ENCODE measurements around the gene TULP4.

The TULP4 gene

DNA sequence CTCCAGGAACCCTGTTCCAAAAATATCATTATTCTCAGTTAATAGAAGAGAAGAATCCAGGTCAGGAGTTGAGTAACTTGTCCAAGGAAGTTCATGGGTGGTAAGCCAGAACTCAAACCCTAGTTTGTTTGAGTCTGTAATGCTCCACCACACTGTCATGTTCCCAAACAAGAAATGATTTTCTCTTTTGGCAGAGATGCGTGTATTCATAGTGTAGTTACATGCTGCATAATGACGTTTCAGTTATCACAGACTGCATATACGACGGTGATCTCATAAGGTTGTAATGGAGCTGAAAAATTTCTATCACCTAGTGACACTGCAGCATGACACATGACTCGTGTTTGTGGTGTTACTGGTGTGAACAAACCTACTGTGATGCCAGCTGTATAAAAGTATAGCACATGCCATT lies 102.6 kb downstream of the TULP4 start:
- DNase-seq (ENCODE audit: low read depth in 4 of 4, low spot score in 1 of 4) = no peak

DNA sequence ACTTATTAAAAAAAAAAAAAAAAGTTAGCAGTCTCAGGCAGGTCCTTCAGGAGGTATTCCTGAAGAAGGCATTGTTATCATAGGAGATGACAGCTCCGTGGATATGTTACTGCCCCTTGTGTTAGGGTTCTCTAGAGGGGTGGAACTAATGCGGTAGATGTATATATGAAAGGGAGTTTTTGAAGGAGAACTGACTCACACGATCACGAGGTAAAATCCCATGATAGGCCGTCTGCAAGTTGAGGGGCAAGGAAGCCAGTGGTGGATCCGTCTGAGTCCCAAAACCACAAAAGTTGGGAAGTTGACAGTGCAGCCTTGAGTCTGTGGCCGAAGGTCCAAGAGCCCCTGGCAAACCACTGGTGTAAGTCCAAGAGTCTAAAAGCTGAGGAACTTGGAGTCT lies 103.4 kb downstream of the TULP4 start:
- DNase-seq (ENCODE audit: low read depth in 4 of 4, low spot score in 1 of 4) = no peak

DNA sequence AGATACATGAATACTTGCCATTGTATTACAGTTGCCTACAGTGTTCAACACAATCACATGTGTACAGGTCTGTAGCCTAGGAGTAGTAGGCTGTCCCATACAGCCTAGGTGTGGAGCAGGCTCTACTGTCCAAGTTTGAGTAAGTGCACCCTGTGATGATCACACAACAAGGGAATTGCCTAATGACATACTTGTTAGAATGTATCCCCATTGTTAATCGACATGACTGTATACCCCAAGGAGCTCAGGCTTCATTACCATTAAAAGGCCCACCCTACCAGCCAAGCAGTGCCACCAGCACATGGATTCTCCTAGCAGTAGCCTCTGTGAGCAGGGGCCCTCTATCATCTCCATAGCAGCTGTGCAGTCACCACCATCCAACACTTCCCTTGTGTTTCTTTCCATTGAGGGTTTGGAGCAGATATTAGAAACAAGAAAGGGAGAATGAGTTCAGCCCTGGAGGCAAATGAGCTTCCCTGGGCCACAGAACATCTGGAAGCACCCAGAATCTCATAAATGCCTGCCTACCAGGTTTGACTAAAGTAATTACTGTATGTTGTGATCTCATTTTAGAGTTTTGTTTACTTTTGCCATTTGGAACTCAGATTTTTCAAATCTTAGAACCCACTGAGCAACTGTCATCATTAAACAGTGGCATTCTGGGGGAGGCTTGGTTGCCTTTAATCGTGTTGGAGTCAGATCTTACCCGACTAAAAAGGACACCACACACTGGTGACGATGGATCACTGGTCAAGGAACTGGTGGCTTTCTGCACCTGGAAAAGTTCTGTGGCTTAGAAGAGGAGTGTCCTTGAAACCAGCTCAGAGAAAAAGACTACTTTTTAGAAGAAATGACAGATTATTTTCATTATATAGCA lies 104.9 kb downstream of the TULP4 start:
- DNase-seq (ENCODE audit: low read depth in 4 of 4, low spot score in 1 of 4) = no peak

DNA sequence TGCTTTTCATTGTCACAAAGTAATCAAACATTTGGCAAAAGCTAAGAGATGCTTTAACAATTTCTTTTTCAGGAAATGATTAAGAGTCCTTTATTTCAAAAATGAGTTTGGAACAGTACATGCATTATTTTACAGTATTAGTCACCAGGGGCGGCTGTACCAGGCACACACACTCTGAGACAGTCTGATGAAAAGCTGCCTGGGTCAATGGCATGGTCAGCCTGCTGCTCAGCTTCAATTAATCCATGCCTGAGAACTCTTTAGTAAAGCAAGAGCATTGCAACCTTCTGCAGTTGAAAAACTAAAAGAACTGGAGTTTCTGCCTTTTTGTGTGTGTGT lies 105.5 kb downstream of the TULP4 start:
- no peak for DNase-seq (ENCODE audit: low read depth in 4 of 4, low spot score in 1 of 4)

DNA sequence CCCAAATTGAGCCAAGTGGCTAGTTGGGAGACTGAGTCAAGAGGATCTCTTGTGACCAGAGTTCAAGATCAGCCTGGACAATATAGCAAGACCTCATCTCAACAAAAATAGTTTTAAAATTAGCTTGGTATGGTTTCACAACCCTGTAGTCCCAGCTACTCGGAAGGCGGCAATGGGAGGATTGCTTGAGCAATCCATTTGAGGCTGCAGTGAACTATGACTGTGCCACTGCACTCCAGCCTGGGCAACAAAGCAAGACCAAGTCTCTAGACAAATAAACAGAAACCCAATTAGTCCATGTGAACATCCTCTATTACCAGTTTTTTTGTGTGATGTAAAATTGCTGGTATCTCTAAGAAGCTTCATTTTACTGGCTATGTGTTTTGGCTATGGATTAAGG lies 106.2 kb downstream of the TULP4 start:
- no peak for DNase-seq (ENCODE audit: low read depth in 4 of 4, low spot score in 1 of 4)

DNA sequence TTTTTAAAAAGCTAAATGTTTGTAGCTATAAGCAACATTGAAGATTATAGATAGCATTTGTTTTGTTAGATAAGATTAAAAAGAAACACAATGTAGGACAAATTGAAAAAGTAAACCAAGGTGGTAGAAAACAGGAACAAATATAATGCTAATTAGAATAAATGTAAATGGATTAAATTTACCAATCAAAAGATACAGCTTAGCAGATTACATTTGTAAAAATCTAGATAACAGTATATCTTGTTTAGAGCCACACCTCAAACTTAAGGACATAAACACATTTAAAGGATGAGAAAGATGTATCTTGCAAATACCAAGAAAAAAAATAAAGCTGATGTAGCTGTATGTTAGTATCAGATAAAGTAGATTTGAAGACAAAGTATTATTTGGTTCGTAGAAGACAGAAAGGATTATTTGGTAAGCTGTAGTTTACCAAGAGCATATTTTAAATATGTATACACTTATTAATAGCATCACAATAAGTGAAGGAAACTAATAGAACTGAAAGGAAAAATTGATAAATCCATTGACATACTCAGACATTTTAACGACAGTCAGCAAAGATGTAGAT lies 107.2 kb downstream of the TULP4 start:
- DNase-seq (ENCODE audit: low read depth in 4 of 4, low spot score in 1 of 4) = no peak

DNA sequence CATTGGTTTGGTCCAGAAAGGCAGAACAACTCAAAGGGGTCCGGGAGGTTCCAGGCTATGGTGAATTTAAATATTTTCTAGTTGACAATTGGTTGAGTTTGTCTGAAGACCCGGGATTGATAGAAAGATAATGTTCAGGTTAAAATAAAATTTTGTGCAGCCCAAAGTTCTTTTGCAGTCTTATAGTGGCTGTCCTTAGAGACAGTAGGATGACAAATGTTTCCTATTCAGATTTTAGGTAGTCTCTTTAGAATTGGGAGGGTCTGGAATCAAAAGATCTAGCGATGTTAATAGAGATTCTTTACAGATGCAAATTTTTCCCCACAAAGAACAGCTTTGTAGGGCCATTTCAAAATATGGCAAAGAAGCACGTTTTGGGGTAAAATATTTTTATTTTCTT lies 109.1 kb downstream of the TULP4 start:
- DNase-seq (ENCODE audit: low read depth in 4 of 4, low spot score in 1 of 4) = no peak

DNA sequence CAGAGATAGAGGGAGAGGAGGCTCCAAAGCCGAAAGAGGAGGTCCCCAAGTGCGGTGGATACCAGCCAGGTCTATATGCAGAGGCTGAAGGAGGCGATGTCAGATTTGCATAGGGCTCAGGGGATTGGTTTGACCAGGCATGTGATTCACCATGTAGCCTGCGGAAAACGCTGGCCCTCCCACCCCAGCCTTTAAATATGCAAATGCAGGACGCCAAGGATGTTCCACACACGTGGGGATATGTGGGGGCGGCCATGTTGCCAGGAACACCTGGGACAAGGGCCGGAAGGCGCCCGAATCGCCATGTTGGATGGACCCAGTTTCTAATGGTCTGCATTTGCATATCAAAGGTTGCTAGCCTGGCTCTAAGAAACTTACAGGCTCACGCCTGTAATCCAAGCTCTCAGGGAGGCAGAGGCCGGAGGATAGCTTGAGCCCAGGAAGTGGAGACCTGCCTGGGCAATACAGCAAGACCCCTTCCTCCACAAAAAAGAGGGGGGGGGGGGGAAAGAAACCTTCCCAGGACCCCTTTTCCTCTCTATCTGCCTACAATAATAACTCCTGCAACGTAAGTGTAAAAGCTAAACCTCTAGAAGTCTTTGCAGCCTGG lies 110.5 kb downstream of the TULP4 start:
- no peak for DNase-seq (ENCODE audit: low read depth in 4 of 4, low spot score in 1 of 4)

DNA sequence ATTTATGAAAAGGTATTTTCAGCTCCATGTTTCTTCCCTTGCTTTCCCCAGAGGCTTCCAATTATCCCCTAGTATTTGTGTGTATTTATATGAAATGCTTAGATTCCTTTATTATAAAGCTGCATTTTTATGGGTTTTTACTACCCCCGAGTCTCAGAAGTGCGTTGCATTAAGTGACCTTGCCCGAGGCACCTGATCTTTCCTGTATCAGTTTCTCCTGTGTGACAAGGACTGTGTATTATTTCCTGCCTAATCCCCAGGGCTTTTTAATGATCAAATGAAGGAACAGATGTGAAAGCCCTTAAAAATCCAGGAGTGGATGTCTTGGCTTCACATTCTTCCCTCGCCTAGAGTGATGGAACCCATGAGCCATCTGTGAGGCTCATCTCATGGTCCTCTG lies 118.8 kb downstream of the TULP4 start:
- no peak for DNase-seq (ENCODE audit: low read depth in 4 of 4, low spot score in 1 of 4)

DNA sequence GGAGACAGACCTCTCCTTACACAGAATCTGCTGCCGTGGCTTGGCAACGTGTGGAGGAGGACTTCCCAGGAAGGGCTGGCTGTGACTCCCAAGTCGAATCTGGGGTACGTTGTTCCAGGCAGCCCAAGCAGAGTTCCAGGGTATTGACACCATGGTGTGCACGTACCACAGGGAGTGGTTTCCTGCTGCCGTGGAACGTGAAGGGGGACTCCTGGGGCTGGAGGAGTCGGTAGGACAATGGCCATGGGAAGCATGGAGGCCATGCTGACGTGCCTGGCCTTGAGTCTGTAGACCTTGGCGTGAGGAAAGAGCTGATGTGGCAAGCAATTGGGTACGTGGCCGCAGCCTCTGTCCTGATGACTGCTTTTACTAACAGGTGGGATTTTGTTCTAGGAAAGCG lies 119.3 kb downstream of the TULP4 start:
- DNase-seq (ENCODE audit: low read depth in 4 of 4, low spot score in 1 of 4) = no peak

DNA sequence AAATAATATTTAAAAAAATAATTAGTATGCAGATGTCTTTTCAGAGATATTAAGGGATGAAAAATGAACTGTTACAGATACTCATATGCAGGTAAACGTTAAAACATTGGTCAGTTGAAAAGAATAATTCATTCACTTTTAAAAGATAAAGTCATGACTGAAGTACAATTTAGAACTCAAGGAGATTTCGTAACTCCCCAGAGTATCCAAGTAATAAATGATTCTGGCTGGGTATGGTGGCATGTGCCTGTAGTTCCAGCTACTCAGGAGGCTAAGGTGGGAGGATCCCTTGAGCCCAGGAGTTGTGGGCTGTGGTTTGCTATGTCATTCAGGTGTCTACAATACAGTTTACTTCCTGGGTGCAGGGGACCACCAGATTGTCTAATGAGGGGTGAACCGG lies 125.3 kb downstream of the TULP4 start:
- no peak for DNase-seq (ENCODE audit: low read depth in 4 of 4, low spot score in 1 of 4)

DNA sequence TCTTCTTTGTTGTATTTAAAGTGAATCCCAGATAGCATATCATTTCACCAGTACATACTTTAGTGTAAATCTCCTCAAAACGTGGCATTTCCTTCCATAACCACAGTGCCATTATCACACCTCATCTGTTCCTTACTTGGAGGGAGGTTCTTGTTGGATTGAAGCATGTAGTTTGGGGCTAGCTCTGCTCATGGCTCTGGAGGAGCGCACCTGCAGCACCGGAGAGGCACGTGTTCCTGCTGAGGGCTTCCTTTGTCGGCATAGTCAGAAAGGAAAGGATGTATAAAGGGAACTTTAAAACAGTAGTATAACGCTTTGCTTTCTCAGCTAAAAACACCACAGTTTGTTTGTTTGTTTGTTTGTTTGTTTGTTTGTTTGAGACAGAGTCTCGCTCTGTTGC lies 126.0 kb downstream of the TULP4 start:
- DNase-seq (ENCODE audit: low read depth in 4 of 4, low spot score in 1 of 4) = no peak

DNA sequence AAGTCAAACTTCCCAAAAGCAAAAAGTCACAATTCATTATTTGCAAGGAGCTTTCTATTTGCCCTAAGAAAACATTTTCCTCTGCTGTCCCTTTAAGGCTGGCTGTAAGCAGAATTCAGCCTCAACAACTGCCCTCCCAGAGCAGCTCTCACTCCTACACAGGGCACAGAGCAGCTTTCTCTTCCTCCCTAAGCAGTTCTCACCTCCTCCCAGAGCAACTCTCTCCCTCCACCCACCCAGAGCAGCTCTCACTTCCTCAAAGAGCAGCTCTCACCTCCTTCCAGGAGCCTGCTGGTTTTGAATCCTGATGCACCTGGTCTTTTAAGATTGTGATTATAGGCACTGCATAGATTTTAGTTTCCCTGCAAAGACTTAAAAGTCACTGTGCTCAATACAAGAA lies 127.0 kb downstream of the TULP4 start:
- no peak for DNase-seq (ENCODE audit: low read depth in 4 of 4, low spot score in 1 of 4)

DNA sequence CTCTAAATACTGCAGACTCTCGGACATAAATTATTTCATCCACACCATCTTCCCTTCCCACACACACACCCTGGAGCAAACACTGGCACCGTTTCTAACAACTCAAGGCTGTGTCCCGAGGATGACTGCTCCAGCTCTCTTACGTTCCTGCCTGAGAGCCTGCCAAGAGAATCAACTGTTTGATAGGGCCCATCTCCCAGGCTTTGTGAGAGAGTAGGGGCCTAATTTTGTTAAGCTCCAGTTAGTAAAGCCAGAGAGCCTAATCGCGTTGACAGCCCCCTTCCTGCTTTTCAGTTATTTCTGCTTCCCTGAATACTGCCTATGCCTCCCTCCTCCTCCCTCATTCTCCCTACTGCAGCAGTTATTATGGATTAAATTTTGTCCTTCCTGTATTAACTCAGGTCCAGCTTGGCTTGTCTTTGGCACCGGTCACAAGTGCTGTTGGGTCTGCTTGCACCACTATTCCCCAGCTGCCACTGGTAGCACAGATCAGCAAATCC lies 129.5 kb downstream of the TULP4 start:
- DNase-seq (ENCODE audit: low read depth in 4 of 4, low spot score in 1 of 4) = no peak

DNA sequence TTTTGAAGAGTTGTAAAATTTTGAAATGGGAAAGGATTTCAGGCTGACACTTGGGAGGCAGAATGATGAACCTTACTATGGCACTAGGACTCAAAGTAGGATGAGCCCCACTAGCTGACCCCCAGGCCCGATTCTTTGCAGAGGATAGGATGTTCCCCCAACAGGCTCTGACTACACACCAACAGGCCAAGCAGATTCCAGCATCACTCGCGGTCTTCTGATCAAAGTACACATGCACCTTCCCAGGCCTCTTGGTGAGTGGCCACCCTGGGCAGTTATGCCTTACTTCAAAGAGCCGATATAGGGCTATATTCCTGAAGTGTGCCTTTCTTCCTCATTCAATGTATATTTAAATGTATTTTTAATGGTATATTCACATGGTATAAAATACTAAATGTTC lies 130.0 kb downstream of the TULP4 start:
- no peak for DNase-seq (ENCODE audit: low read depth in 4 of 4, low spot score in 1 of 4)

DNA sequence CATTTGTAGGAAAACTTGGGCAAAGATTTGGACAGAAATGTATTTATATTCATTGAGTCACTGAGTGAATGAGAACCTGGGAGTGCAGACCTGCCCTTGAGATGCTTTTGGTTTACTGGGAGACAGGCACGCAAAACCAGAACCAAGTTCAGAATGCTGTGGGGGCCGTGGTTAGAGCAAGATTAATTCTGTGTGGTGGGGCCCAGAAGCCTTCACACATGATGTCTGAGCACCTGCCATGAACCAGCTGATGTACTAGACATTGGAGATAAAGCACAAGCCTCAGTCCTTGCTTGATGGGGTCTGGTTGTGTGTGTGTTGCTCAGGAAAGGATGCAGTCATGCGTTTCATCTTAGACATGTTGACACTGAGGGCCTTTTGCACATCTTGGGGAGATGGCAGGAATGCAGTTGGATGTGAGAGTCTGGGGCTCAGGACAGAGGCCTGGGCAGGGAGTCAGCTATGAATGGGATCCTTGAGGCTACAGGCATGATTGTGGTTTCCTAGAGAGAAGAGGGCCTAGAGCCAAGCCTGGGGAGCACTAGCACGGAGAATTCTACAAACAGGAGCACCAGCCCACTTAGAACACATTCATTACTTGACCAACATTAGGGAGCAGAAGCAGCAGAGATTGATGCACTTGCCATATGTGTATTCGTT lies 133.3 kb downstream of the TULP4 start:
- DNase-seq (ENCODE audit: low read depth in 4 of 4, low spot score in 1 of 4) = no peak

DNA sequence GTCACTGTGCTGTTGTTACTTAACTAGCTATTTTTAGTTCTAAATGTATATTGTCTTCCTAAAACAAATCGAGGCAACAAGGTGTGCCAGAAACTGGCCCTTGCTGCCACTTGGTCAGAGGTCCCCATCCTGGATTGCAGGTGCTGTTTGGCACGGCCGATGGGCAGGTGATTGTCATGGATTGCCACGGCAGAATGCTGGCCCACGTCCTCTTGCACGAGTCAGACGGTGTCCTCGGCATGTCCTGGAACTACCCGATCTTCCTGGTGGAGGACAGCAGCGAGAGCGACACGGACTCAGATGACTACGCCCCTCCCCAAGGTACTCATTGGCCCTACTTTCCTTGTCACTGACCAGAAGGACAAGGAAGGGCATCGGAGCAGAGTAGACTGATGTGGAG lies 136.6 kb downstream of the TULP4 start:
- no peak for DNase-seq (ENCODE audit: low read depth in 4 of 4, low spot score in 1 of 4)

DNA sequence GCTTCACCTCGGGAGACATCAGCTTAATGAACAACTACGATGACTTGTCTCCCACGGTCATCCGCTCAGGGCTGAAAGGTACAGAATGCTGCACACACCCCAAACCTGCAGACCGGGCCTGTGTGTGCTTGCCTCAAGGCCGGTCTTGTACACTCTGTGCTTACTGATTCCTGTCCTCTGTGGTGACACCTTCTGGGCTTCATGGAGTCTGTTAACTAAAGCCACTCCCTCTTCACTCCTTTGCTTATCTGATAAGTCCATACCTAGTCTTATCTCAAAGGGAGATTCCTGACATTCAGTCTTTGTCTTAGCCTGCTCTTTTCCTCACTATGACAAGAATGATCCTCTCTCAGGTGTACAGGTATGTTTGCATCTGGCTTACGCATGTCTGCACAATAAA lies 139.9 kb downstream of the TULP4 start:
- DNase-seq (ENCODE audit: low read depth in 4 of 4, low spot score in 1 of 4) = no peak

DNA sequence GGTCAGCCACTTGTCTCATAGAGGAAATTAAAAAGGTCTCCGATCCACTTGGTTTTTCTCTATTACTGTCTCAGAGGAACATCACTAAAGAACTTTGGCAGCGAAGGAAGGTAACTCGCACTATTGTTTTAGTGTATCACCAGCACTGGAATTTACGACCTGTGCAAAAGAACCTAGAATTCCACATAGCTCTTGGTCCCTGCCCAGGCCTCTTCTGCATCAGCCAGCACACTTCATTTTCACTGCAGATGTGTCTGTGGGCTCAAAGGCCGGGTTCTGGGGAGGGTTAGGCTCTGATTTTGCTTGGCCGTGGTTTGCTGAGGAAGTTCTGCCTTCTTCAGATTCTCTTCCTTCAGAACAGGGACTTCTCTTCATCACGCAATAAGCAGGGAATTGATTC lies 144.9 kb downstream of the TULP4 start:
- no peak for DNase-seq (ENCODE audit: low read depth in 4 of 4, low spot score in 1 of 4)

DNA sequence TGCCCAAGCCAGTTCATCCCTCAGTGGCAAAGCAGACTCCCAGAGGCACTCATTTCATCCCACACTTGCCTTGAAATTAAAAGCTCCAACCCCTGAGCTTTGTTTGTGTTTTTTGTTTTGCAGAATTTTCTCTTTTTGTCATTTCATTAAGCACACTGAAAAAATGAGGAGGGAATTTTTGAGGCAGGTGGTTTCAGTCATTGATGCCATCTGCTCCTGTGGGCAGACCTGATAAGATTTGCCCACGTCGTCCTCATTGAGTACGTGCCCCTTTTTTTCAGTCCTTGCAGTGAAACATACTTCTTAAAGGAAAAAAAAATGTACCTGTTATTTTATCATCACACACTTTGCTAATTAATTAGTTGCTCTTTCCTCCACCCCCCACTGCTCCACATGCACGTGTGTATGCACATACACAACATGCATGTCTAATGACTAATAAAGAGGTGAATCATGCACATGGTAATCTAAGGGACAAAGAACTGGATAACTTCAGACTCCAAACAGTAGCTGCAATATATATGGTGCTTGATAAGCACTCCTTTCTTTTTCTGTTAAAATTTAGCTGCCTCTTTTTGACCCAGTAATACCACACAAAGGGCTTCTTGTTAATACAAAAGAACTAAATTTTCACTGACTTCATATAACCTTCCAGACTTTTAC lies 145.5 kb downstream of the TULP4 start:
- DNase-seq (ENCODE audit: low read depth in 4 of 4, low spot score in 1 of 4) = no peak

DNA sequence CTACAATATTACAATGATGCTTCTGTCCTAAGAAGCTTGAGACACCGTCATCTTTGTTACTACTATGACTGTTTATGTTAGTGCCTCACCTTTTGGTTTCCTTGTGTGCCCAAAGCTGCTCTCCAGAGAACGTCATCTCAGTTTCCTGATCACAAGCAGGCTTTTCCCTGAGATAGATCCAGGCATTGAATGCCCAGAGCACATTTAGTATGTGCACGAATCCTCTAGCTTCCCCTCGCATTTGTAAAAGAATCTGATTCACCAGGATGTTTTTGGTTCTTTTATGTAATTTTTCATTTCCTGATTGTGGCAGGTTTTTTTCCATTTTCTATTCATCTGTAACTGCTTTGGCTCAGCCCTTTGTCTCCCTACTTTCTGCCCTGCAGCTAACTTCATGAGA lies 147.5 kb downstream of the TULP4 start:
- no peak for DNase-seq (ENCODE audit: low read depth in 4 of 4, low spot score in 1 of 4)

All from stimulated activated CD4-positive, alpha-beta T cell treated with anti-CD3 and anti-CD28 coated beads, Interleukin-1b, Interleukin-23, amount 100 ng/mL, for 24 hours (primary cell).